Measurements from ENCODE around the gene SLC6A12. TPM values are rescaled to one million over a fixed set of nuclear protein-coding genes. Genes with fewer than 3 reads are reported as not detected.

Gene SLC6A12
- polyA plus RNA-seq, 1 donor from 2014 or later = 0.15 TPM

DNA sequence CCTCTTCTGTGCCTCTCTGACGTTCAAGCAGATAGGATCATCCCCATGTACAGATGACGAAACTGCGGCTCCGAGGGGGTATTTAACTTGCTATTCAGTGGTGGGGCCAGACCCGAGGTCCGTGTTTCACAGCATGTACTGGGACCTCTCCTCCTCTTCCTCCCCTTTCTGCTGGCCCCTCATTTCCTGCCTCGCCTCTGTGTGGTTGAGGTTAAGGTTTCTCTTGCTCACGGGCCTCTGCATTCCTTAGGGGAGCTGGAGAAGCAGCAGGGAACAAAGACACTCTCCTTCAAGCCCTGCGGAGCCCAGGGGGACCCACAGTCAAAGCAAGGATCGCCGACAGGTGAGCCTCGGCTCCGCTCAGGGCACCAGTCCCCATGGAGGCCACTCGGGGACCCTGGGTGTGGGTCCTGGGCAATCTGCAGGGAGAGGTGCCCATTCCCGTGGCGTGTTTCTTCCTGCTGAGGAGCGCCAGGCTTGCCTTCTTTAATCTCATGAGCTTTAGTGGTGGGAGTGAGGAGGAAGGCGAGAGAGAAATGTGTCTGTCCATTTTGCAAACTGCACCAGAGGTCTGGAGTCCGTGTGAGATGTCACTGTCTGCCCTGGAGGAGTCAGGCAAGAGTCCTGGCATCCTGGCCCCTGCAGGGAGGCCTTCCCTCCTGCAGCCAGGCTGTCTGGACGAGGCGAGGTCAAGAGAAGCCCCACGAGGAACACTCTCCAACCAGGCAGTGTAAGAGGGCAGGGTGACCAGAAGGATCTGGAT lies 45.0 kb downstream of the SLC6A12 start:
- TF ChIP-seq POLR2AphosphoS5 (IDR thresholded peaks at IDR 0.05) = no peak
- TF ChIP-seq EZH2 (IDR thresholded peaks at IDR 0.05; ENCODE audit: borderline replicate concordance, insufficient read depth, low read length, poor library complexity, severe bottlenecking) = no peak
- no peak for TF ChIP-seq EP300 (conservative IDR thresholded peaks at IDR 0.05; ENCODE audit: poor library complexity, severe bottlenecking)
- TF ChIP-seq SMC3 (conservative IDR thresholded peaks at IDR 0.05; ENCODE audit: poor library complexity) = no peak
- no peak for TF ChIP-seq TAF1 (IDR thresholded peaks at IDR 0.05; ENCODE audit: low read depth)
- TF ChIP-seq, protein P1, sequence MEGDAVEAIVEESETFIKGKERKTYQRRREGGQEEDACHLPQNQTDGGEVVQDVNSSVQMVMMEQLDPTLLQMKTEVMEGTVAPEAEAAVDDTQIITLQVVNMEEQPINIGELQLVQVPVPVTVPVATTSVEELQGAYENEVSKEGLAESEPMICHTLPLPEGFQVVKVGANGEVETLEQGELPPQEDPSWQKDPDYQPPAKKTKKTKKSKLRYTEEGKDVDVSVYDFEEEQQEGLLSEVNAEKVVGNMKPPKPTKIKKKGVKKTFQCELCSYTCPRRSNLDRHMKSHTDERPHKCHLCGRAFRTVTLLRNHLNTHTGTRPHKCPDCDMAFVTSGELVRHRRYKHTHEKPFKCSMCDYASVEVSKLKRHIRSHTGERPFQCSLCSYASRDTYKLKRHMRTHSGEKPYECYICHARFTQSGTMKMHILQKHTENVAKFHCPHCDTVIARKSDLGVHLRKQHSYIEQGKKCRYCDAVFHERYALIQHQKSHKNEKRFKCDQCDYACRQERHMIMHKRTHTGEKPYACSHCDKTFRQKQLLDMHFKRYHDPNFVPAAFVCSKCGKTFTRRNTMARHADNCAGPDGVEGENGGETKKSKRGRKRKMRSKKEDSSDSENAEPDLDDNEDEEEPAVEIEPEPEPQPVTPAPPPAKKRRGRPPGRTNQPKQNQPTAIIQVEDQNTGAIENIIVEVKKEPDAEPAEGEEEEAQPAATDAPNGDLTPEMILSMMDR (IDR thresholded peaks at IDR 0.05; ENCODE audit: poor library complexity, severe bottlenecking) = no peak
- Histone ChIP-seq H3K9me3 (ENCODE audit: low read length) (no peaks in the 10 kb centered on the region), H3K27me3 (ENCODE audit: insufficient read depth, low read depth, low read length) (no peaks in the 10 kb centered on the region), H3K4me2 (ENCODE audit: low read length) (no peak overlapping the region), H3K27ac (ENCODE audit: low read length) (no peak overlapping the region), H3K9me2 (ENCODE audit: insufficient read depth, low read length) (no peaks in the 10 kb centered on the region), H3K4me3 (ENCODE audit: low read length) (no peak overlapping the region), H3K79me2 (replicated peaks; ENCODE audit: insufficient read depth, low read length) (no peaks in the 10 kb centered on the region), H3F3A (ENCODE audit: insufficient read depth, low read length, poor library complexity, severe bottlenecking) (no peaks in the 10 kb centered on the region), H4K20me1 (ENCODE audit: insufficient read depth) (no peaks in the 10 kb centered on the region), H2AFZ (ENCODE audit: low read depth, low read length) (no peak overlapping the region), H3K9ac (ENCODE audit: low read length) (no peak overlapping the region), H3K36me3 (ENCODE audit: insufficient read depth, low read length) (no peaks in the 10 kb centered on the region)

DNA sequence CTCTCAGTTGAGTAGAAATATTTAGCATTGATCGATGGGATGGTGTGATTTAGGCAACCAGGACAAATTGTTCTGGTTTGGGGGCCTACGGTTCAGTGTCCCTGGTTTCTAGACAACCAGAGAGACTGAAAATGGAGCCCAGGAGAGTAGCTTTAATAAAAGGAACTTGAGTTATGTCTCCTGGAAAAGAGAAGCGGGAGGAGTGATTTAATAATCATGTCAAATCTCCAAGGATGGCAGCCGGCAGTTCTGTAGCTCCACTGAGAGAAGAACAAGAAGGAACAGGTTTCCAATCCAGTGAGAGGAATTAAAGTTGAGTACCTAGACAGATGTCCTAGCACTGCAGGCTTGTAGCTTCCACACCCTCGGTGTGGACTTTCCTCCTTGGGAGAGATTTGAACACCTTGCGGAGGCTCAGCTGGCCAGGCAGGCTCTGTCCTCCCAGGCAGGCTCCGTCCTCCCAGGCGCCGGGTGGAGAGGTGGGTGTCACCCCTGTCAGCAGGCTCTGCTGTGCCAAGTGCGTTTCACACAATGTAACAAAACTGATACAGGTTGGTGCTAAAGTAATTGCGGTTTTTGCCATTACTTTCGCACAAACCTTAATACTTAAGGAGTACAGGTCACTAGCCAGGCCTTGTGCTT lies 45.9 kb downstream of the SLC6A12 start:
- Histone ChIP-seq H3K9me2 (ENCODE audit: insufficient read depth, low read length) (no peaks in the 10 kb centered on the region), H3K27ac (ENCODE audit: low read length) (no peak overlapping the region), H2AFZ (ENCODE audit: low read depth, low read length) (no peak overlapping the region), H3K9me3 (ENCODE audit: low read length) (no peaks in the 10 kb centered on the region), H3K79me2 (replicated peaks; ENCODE audit: insufficient read depth, low read length) (no peaks in the 10 kb centered on the region), H3F3A (ENCODE audit: insufficient read depth, low read length, poor library complexity, severe bottlenecking) (no peaks in the 10 kb centered on the region), H3K9ac (ENCODE audit: low read length) (no peak overlapping the region), H3K36me3 (ENCODE audit: insufficient read depth, low read length) (no peaks in the 10 kb centered on the region), H3K4me3 (ENCODE audit: low read length) (no peak overlapping the region), H4K20me1 (ENCODE audit: insufficient read depth) (no peaks in the 10 kb centered on the region), H3K4me2 (ENCODE audit: low read length) (no peak overlapping the region), H3K27me3 (ENCODE audit: insufficient read depth, low read depth, low read length) (no peaks in the 10 kb centered on the region)
- TF ChIP-seq MXI1 (conservative IDR thresholded peaks at IDR 0.05; ENCODE audit: poor library complexity, severe bottlenecking) = no peak
- TF ChIP-seq EZH2 (IDR thresholded peaks at IDR 0.05; ENCODE audit: borderline replicate concordance, insufficient read depth, low read length, poor library complexity, severe bottlenecking) = no peak
- no peak for TF ChIP-seq SMC3 (conservative IDR thresholded peaks at IDR 0.05; ENCODE audit: poor library complexity)
- no peak for TF ChIP-seq TAF1 (IDR thresholded peaks at IDR 0.05; ENCODE audit: low read depth)
- no peak for TF ChIP-seq RAD21 (conservative IDR thresholded peaks at IDR 0.05)
- TF ChIP-seq, protein P1 (IDR thresholded peaks at IDR 0.05; ENCODE audit: poor library complexity, severe bottlenecking) = no peak
- no peak for TF ChIP-seq EP300 (conservative IDR thresholded peaks at IDR 0.05; ENCODE audit: poor library complexity, severe bottlenecking)
- no peak for TF ChIP-seq POLR2AphosphoS5 (IDR thresholded peaks at IDR 0.05)
